Panc1 (cell line): ENCODE results near the gene ASXL2.

ENCODE experiments used
- CTCF ChIP-seq: fragments of 450-650 bp; IDR thresholded peaks from 2 replicates; pipeline ENCODE4 v1.5.1; 2017; ENCODE audit warnings: mild to moderate bottlenecking
- POLR2AphosphoS5 ChIP-seq: IDR thresholded peaks from 2 replicates; pipeline ENCODE4 v1.6.1; 2012; ENCODE audit warnings: mild to moderate bottlenecking, low read depth, low read length, moderate library complexity
- TCF7L2 ChIP-seq: IDR thresholded peaks from 2 replicates; pipeline ENCODE4 v1.6.1; 2011; ENCODE audit warnings: mild to moderate bottlenecking, low read depth, low read length, inconsistent platforms
- TF ChIP-seq, protein P1 (sequence below), 2 experiments: IDR thresholded peaks; 2 replicates each; pipeline ENCODE4 v1.6.1; 2011 to 2012; ENCODE audit warnings: low read depth in 2 of 2, control low read depth in 1 of 2, low read length in 1 of 2, mild to moderate bottlenecking in 1 of 2, moderate library complexity in 1 of 2; ENCODE audit not compliant: insufficient read depth in 1 of 2

- TF ChIP-seq CTCF (no peak), POLR2AphosphoS5 (no peak), TCF7L2 (no peak)
- TF ChIP-seq, protein P1, sequence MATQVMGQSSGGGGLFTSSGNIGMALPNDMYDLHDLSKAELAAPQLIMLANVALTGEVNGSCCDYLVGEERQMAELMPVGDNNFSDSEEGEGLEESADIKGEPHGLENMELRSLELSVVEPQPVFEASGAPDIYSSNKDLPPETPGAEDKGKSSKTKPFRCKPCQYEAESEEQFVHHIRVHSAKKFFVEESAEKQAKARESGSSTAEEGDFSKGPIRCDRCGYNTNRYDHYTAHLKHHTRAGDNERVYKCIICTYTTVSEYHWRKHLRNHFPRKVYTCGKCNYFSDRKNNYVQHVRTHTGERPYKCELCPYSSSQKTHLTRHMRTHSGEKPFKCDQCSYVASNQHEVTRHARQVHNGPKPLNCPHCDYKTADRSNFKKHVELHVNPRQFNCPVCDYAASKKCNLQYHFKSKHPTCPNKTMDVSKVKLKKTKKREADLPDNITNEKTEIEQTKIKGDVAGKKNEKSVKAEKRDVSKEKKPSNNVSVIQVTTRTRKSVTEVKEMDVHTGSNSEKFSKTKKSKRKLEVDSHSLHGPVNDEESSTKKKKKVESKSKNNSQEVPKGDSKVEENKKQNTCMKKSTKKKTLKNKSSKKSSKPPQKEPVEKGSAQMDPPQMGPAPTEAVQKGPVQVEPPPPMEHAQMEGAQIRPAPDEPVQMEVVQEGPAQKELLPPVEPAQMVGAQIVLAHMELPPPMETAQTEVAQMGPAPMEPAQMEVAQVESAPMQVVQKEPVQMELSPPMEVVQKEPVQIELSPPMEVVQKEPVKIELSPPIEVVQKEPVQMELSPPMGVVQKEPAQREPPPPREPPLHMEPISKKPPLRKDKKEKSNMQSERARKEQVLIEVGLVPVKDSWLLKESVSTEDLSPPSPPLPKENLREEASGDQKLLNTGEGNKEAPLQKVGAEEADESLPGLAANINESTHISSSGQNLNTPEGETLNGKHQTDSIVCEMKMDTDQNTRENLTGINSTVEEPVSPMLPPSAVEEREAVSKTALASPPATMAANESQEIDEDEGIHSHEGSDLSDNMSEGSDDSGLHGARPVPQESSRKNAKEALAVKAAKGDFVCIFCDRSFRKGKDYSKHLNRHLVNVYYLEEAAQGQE (IDR thresholded peaks at IDR 0.05; ENCODE audit: insufficient read depth in 1 of 2, low read depth in 2 of 2, low read length in 1 of 2) = no peak
Observed at GRCh38 chr2:25794544-25795276, 83.6 kb downstream of the ASXL2 start.
